Erythroblast (primary cell): ENCODE data around the gene MARCHF5.

Experiments
- GATA1 ChIP-seq: IDR thresholded peaks from 2 replicates; pipeline ENCODE4 v1.6.1; 2011; ENCODE audit warnings: low read depth, mild to moderate bottlenecking, control low read depth, low read length, moderate library complexity
- POLR2A ChIP-seq: IDR thresholded peaks from 2 replicates; pipeline ENCODE4 v1.6.1; 2011; ENCODE audit warnings: mild to moderate bottlenecking, low read length

DNA sequence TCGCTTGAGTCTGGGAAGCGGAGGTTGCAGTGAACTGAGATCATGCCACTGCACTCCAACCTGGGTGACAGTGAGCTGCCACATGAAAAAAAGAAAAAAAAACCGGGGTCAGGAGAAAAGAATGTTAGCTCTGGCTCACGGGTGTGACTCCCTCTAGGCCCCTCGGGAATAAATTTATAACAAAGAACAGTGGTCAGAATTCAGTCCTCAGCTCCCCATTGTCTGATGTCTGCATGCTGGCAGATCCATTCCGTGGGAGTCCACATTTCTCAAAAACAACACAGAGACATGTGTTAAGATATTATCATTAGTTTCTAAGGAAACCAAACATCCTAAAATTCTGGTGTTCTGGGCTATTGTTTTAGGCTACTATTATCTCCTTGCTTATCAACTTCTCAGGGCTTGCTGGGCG lies 90.6 kb downstream of the MARCHF5 start:
- TF ChIP-seq POLR2A, result no peak
- no peak for TF ChIP-seq GATA1
